ENCODE results near the gene FNDC10.
"Not testable (repeated sequence)": the region's sequence is repeated elsewhere in the genome, so short reads cannot be mapped to it uniquely, and the experiment has no call there.

Gene FNDC10

DNA sequence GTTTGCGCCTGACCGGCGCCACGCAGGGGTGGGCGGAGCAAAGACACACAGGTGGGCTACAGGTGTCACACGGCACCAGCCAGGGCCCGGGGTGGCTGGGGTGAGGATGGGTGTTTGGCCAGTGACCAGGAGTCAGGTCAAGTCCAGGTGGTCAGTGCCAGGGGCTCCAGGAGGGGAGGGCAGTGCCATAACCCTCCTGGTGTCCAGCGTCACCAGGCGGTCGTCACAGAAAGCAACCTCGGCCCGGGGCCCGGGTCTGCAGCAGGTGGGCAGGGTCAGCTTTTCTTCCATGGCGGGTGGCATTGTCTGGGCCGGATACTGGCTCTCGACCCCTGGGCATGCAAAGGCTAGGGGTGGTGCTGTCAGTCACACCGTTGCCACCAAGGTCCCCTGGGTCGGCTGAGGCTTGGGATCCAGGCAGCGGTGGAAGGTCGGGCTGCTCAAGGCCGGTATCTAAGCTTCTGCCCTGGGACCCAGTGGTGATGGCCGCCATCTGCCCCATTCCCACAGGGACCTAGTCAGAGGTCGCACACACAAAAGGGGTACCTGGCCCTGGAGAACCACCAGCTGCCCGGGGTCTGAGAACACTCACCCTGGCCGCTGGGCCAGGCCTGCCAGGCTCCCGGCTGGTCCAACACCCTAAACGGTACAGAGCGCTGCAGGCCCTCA lies 1.8 kb downstream of the FNDC10 start:
- no peak for DNase-seq

DNA sequence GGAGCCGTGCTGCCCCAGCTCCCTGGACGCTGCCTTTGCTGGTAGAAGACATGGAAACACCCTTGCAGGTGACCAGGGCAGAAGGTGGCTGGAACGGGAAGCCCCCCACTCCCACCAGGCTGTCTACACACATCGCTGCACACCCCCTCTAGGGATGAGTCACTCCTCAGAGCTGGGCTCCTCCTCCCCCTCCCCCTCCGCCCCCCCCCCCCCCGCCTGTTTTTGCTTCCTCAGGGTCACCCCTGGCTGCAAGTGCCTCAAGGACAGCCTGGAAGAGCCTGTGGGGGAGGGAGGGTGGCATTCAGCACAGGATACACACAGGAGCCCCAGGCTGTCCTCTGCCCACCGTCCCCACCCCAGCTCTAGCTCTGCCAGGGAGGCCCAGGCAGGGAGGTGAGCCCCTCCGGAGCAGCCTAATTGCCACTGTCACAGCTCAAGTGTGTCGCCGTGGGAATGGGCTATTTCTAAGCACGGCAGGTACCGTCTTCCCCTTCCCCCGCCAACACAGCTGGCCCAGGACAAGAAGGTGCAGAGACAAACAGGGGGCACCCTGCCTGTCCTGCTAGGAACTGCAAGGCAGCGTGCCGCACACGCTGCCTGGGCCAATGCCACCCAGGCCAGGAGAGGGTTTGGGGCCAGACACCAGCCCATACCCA lies 2.5 kb downstream of the FNDC10 start:
- DNase-seq = peak; percentile 44

DNA sequence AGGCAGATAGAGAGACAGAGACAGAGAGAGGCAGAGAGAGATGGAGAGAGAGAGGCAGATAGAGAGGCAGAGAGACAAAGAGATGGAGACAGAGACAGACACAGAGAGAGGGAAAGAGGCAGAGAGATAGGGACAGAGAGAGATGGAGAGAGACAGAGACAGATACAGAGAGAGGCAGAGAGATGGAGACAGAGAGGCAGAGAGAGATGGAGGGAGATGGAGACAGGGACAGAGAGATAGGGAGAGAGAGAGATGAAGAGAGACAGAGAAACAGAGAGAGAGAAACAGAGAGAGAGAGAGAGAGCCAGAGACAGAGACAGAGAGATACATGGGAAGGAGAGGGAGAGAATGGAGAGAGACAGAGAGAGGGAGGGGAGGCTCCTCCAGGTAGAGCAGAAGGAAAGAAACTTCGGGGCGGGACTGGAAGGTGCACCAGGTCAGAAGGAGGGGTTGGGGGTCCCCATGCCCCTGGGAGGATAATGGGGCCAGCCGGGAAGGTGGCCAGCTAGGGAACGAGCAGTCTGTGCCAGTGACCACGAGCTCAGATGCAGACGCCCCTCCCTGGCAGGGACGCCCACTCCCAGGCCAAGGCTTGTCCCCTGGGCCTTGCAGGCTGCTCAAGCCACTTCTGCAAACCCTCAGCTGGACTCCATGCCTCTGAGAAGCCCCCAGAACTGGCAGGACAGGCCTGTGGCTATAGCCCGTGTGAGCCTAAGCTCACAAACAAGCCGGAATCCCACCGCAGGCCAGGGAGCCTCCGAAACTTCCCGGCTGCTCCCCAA lies 3.3 kb downstream of the FNDC10 start:
- DNase-seq = no peak

DNA sequence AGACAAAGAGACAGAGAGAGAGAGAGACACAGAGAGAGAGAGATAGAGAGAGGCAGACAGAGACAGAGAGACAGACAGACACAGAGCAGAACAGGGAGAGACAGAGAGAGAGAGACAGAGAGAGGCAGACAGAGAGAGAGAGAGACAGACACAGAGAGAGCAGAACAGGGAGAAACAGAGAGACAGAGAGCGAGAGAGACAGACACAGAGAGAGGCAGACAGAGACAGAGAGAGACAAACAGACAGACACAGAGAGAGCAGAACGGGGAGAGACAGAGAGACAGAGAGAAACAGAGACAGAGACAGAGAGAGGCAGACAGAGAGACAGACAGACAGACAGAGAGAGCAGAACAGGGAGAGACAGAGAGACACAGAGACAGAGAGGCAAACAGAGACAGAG lies 4.6 kb downstream of the FNDC10 start:
- not testable (repeated sequence) for DNase-seq

DNA sequence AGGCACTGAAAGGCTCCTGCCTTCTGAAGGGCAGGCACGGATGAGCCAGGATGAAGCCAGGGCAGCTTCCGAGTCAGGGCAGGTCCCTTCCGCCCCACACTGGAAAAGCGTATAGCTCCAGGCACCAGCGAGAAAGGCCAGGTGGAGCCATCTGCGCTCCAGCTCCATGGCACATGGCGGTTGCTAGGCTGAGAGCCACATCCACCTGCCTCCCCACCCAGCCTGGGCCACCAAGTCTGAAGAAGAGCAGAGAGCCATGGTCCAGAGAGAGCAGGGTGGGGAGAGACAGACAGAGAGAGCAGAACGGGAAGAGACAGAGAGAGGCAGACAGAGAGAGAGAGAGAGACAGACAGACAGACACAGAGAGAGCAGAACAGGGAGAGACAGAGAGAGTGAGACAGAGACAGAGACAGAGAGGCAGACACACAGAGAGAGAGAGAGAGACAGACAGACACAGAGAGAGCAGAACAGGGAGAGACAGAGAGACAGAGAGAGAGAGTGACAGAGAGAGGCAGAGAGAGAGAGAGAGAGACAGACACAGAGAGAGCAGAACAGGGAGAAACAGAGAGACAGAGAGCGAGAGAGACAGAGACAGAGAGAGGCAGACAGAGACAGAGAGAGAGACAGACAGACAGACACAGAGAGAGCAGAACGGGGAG lies 5.2 kb downstream of the FNDC10 start:
- DNase-seq = peak; percentile 62

DNA sequence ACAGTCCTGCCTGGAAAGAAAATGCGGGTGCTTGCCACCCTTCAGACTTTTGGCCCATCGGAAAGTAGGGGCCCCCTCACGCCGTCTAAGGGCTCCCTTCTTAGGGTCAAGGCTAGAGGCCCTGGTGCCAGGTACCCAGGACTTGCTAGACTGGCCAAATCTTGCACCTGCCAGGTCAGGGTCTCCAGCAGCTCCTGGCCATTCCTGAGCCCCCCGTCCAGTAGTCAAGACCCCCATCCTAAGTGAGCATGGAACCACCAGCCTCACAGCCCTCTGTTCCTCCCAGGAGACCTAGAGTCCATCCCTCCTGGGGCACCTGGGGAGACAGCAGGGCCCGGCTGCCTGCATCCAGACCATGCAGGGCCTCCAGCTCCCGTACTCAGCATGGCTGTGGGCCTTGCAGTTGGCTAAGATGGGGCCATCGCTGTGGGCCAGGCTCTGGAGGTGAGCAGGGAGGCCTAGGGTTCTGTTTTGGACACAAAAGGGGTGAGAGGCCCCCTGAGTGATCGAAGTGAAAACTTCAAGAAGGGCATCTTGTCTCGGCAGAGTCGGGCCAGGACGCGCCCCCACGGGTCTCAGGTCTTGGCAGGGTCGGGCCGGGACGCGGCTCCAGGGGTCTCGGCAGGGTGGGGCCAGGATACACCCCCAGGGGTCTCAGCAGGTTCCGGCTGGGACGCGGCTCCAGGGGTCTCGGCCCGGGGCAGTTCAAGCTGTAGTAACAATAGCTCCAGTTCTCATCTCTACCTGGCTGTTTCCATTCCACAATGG lies 5.9 kb downstream of the FNDC10 start:
- no peak for DNase-seq

DNA sequence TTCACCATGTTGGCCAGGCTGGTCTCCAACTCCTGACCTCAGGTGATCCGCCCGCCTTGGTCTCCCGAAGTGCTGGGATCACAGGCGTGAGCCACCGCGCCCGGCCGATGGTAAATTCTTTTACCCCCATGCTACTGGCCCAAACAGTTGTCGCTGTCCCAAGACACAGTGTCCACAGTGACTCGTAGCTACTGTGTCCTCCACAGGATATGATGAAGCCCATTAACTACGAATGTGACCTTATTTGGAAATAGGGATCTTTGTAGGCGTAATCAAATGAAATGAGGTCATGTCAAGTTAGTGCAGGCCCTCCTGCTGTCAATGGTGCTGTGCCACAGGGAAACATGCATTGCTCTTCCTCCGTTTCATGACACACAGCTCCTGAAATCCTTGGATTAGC lies 8.5 kb downstream of the FNDC10 start:
- no peak for DNase-seq

DNA sequence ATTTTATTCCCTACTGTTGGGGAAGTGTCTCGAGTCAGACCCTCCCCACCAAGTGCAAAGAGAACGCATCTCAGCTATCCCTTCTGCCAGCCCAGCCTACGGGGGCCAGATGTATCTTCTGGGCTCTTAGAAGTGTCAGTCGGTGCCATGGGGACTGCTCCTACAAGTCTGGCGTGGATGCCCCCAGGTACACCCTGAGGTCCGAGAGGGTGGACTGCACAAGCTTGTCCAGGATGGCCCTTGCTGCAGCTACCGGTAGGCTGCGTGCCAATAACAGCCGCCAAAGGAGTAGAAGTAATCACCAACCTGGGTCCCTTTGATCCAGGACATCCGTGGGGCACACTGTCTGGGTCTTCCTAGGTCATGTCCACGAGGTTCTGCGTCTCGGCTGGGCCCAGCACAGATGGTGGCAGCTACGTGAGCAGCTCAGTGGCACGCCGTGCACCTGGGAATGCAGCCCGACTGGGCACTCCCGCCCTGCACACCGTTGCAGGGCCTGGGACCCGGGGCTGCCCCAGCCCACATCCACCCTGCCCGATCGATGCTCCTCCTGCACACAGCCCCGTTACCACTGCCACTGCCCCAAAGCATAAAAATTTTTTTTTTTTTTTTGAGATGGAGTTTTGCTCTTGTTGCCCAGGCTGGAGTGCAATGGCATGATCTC lies 16.5 kb downstream of the FNDC10 start:
- DNase-seq = no peak

DNA sequence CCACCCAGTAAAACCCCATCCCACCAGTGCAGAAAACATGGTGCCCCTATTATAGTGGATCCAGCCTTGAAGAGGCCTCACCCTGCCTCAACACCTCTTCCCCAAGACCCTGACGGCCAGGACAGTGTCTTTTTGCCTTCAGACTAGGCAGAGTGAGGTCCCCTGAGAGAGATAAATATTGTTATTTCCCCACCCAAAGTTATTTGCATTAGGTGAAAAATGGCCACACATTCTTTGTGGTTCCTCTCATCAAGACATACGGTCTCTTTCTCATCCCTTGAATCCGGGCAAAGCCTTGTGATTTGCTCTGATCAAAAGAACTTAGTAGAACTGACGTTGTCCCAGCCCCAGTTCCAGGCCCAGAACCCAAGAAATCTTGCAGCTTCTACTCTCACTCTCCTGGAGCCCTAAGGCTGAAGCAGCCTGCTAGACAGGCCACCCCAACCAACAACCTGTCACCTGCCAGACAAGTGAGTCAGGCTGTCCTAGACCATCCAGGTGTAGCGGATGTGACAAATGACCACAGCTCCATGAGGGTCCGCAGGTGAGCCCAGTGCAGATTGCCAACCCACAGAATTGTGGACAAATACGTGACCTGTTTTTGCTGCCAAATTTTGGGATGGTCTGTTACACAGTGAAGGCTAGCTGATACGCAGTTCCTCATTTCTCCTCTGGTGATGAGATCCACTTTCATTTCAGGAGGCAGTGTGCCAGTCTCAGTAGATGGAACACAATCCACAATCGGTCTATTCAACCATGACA lies 17.2 kb downstream of the FNDC10 start:
- DNase-seq = no peak

DNA sequence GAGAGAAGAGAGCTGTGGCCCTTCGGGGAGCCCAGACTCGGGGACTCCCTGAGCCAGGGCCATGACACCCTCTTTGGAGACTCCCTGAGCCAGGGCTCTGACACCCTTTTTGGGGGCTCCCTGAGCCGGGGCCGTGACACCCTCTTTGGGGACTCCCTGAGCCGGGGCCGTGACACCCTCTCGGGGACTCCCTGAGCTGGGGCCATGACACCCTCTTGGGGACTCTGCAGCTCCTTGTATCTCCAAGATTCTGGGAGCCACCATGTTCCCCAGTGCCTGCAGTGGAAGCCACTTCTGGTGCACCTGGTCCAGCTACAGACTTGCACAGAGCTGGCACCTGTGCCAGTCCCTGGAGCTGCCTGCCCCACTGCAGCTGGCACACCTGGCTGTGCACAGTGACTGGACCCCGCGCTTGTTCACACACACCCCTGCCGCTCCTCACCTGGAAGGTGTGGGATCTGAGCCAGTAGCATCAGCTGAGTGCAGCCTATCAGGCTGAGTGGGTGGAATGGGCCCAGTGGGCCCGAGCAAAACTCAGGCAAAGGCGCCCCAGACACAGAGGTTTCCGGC lies 21.5 kb downstream of the FNDC10 start:
- DNase-seq = peak; percentile 26

DNA sequence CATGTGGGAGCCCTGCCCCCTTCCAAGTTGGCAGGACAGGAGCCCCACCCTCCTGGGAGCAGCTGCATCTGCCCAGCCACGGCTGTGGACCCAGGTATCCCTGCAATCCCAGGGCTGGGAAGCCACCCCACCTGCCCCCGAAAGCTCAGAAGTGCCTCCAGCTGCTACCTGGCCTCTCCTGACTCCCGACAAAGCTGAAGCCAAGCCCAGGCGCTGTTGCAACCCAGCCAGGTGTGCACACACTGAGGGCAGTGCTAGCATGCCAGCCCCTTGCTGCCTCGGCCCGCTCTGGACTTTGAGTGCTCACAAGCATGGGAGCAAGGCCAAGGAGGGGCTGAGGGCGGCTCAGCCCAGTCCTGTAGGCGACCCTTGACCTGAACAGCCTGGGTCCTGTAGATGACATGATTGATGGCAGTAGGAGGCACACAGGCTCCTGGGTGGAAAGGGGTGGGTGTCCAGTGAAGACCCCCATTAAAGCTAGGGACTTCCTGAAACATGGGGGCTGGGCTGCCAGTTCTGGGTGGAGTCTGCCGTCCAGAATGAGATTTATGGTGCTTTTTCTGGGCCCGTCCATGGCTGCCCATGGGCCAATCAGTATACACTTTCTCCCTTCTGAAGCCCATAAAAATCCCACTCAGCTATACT lies 22.4 kb downstream of the FNDC10 start:
- peak; percentile 6 for DNase-seq

DNA sequence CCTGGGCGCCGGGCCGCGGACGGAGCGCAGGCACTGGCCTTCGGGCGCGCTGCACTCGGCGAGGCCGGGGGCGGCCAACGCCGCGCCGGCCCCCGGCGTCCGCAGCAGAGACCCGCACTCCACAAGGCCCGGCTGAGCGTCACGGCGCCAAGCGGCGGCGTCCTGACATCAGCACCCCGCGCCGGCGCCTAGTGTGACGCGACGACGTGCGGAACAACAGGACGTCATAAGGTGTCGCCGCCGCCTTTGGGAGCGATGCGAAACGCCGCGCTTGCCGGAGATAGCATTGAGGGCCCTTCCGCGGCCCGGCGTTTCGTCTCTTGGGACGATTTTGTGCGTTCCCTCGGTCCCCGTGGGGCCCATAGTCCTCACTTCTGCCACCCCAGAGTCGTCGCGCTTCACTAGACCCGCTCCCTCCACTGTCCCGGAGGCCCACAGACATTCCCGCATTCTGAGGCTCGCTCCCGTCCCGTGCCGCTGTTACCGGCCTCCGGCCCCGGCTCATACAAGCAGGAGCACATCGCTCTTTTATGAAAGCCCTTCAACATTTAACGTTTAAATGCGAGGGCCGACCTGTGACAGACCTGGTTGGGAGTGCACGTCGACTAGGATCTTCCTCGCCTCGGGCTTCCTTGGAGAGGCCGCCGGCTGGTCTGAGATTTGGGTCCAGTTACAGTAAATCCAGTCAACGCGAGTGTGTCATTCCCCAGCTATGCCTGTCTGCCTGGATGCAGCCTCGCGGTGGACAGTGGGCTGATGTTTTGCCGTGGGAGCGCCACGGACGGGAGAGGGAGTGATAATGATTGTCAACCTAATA lies 25.0 kb downstream of the FNDC10 start, which contains the start of gene SSU72:
Gene SSU72, minus strand, starts transcription at position 143 of the 817 bp plus-strand sequence. CDS start 306 bp downstream, outside the sequence.
- DNase-seq = peak; percentile 92

DNA sequence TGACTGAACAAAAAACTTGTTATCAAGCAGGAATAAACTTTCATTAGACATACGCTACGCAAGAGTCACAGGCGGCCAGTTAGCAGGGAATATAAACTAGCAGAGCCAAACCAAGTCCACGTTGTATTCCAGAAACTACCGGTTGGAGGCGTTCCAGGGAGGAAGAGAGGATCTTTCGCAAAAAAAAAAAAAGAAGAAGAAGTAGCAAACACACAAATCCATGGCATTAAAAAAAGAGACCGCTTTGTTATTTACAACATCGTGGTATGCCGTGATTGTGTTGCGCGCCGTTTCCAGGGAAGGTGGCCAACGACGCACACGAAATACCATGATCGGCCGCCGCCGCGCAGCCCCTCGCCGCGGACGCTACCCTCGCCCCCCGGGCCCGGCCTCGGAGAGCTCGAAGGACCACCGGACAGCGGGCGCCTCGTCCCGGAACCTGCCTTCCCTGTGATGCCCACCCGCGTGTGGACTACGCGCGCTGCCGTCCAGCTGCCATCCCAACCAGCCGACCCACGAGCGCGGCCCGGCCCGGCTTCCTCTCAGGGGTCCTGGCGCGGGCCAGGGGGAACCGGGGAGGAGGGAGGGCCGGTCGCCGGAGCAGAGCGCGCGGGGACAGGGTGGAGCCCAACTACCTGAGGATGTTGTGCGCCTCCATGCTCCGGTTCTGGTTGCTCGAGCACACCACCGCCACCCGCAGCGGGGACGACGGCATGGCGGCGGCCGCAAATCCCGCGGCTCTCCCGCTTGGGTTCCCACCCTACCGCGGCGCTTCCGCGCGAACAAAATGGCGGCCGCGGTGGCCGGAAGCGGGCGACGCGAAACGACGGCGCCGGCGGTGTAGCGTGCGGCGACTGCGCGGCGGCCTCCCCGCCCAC lies 25.9 kb downstream of the FNDC10 start:
- peak; percentile 82 for DNase-seq

DNA sequence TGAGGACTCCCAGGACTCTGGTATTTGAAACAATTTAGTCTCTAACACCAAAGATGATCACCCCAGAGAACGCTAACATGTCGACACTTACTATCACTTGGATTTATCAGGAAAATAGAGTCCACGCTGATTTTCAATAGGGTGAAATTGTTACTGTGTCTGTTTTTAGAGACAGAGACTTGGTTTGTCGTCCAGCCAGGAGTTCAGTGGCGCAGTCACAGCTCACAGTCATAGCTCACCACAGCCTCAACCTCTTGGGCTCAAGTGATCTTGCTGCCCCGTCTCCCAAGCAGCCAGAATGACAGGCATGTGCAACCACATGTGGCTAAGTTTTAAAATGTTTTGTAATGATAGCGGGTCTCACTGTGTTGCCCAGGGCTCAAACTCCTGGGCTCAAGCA lies 30.6 kb downstream of the FNDC10 start:
- no peak for DNase-seq

DNA sequence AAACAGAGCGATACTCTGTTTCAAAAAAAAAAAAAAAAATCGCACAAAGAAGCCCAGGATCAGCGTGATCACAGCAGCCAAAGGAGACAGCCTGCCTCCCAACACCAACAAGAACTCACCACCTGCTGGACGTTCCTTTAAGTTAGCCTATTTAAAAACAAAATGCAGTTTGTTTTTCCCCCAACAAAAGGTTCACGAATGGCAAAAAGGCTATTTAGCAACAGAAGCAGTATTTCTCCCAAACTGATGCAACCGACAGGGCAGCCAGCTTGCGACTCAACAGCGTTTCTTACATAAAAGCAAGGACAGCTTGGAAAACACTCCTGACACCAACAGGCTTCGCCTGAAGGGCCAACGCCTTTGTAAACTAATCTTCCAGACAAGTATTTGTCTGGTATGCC lies 32.0 kb downstream of the FNDC10 start:
- no peak for DNase-seq

DNA sequence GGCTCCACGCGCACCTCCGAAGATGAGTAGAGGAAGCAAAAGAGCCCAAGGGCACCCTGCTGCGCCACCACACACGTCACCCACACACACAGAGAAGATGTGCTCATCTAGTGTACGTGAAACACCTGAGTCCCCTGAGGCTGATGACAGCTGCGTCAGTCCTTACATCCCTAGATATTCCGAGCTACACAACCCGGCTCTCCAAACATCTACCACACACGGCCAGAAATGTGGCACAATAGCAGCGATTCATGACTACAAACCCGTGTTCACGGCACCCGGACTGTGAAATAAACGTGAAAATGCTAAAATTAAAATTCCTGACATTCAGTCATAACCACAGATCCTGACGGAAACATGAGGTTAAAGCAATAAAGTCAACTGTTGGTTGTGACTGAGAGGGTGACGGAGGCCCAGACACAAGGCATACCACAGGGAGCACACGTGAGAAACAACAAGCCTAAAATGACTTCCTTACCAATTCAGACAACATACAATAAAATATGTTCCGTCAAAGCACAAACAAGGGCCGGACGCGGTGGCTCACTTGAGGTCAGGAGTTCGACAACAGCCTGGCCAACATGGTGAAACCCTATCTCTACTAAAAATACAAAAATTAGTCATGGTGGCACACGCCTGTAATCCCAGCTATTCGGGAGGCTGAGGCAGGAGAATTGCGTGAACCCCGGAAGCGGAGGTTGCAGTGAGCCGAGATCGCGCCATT lies 32.6 kb downstream of the FNDC10 start:
- no peak for DNase-seq

DNA sequence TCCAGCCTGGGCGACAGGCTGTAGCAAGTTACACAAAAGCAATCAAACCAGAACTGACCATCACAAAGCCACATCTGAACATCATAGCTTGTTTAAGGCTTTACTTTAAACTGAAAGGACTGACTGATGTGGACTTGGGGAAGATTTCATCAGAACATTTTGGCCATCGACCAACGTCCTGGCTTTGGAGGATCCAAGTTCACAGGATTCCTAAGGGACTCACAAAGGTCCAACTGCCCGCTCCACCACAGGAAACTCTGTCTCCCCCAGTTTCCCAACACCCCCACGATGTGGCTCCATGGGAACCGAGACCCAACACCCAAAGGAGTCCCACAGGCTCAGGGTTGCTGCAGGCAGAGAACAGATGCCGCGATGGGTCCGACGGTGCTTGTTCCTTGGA lies 34.6 kb downstream of the FNDC10 start:
- no peak for DNase-seq

DNA sequence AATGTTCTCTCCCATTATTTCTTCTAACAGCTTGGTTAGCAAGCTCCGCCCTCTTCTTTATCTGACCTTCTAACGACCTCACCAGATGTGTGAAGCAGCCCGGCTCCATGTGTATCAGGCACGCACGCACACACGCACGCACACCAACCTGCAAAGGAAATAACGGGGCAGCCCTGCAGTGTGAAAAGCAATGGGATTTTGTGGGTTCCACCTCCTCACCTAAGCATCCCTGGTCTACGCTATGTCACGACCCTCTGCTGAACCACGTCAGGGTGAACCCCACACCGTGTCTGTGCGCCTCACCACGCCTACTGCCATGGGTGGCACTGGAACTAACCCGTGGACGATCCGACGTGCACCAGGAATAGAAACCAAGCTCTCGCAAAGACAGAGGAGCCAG lies 35.7 kb downstream of the FNDC10 start:
- no peak for DNase-seq

Measured in NCI-H69 (cell line).